H1 (cell line): Measurements from ENCODE around the gene CNTN3.

Experiments used
- CHD1 ChIP-seq: IDR thresholded peaks from 2 replicates; pipeline ENCODE4 v1.6.1; 2012; ENCODE audit warnings: low read depth, low read length, improper control_type of control experiment
- CTCF ChIP-seq, 3 experiments: IDR thresholded peaks; 1 replicate in 2 of 3; 2 replicates in 1 of 3; pipeline versions ENCODE4 v1.5.1 to v1.6.1; 2011; ENCODE audit warnings: low read length in 3 of 3, mild to moderate bottlenecking in 3 of 3, inconsistent platforms in 2 of 3, low read depth in 1 of 3, moderate library complexity in 1 of 3; ENCODE audit not compliant: insufficient read depth in 1 of 3; ENCODE audit errors: control extremely low read depth in 1 of 3
- EZH2 ChIP-seq: fragments of 200-600 bp; sonication (generic); IDR thresholded peaks from 2 replicates; pipeline ENCODE4 v1.7.1; 2012; ENCODE audit warnings: low read depth, mild to moderate bottlenecking, moderate library complexity, low read length, inconsistent platforms; ENCODE audit not compliant: severe bottlenecking
- POLR2A ChIP-seq, 2 experiments: IDR thresholded peaks; 1 replicate in 1 of 2; 2 replicates in 1 of 2; pipeline ENCODE4 v1.6.1; 2011; ENCODE audit warnings: low read depth in 2 of 2, low read length in 2 of 2, mild to moderate bottlenecking in 2 of 2; ENCODE audit errors: control extremely low read depth in 1 of 2

- no peak for TF ChIP-seq CHD1
- no peak for TF ChIP-seq CTCF (IDR thresholded peaks at IDR 0.05; ENCODE audit: control extremely low read depth in 1 of 3, insufficient read depth in 1 of 3, low read depth in 1 of 3, low read length in 3 of 3)
- TF ChIP-seq EZH2, result no peak
- no peak for TF ChIP-seq POLR2A (IDR thresholded peaks at IDR 0.05; ENCODE audit: control extremely low read depth in 1 of 2, low read depth in 2 of 2, low read length in 2 of 2)
Observed at GRCh38 chr3:74593152-74593551, 21.3 kb downstream of the CNTN3 start.
